Epithelial cell of umbilical artery (primary cell): ENCODE results near the gene CDX1. TPM values are rescaled to one million over a fixed set of nuclear protein-coding genes. Genes with fewer than 3 reads are reported as not detected.

ENCODE experiments used
- total RNA-seq: library from RNA; depleted of rRNA; stranded (reverse); fragments of >200 nt; gene quantifications from 2 replicates; pipeline ENCODE4 v1.2.3, GENCODE V29; 2014

The CDX1 gene
- total RNA-seq, result not detected in 2 replicates

DNA sequence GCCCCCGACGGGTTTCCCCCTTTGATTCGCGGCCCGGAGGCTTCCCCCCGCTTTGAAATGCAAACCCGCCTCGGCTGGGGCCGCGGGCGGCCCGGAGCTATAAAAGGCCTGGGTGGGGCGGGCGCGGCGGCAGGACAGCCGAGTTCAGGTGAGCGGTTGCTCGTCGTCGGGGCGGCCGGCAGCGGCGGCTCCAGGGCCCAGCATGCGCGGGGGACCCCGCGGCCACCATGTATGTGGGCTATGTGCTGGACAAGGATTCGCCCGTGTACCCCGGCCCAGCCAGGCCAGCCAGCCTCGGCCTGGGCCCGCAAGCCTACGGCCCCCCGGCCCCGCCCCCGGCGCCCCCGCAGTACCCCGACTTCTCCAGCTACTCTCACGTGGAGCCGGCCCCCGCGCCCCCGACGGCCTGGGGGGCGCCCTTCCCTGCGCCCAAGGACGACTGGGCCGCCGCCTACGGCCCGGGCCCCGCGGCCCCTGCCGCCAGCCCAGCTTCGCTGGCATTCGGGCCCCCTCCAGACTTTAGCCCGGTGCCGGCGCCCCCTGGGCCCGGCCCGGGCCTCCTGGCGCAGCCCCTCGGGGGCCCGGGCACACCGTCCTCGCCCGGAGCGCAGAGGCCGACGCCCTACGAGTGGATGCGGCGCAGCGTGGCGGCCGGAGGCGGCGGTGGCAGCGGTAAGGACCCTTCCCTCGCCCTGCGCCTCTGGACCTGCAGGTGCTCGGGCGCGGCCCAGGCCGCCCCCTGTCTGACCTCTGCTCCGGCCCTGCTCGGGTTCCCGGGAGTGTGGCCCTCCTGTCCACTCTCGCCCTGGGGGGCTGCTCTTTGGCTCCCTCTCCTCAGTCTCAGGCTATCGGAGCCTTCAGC, at the start of gene CDX1:
CDX1 (plus strand) TSS at position 129 of the 862 bp plus-strand sequence; CDS start at position 228, 99 bp downstream.

DNA sequence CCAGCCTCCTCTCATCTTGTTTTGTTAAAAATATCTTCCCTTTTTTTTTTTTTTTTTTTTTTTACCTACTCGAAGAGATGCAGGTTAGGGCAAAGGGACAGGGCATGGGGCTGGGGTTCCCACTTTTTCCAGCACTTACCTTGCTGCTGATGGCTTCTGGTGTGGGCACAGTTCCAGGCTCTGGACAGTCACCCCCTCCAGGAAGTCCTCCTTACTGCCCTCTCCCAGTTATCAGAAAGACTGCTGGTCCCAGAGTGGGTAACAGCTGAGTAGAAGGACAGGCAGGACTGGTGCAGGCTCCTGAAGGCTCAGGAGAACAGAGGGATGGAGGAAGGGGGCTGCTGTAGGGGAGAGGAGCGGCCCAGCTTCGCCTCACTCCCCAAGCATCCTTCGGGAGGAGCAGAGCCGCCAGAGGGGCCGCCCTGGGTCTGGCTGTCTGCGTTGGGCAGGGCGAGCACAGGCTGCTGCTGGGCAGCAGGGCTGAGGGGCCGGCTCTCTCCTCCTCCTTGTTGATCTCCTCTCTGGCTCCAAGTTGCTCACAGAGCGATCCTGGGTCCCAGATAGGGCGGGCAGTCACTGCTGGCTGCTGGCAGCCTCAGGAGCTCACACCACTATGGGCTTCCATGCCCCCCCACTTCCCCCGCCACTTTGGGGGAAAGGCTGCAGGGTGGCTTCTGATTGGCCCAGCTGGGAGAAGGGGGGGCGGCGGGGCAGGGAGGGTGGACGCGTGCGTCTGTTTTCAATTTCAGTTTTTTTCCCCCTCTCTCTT, 11.1 kb upstream of the CDX1 start, which contains the start of gene PDGFRB:
PDGFRB (minus strand) TSS at position 588 of the 769 bp plus-strand sequence. CDS start 18,798 bp downstream, outside the sequence.

DNA sequence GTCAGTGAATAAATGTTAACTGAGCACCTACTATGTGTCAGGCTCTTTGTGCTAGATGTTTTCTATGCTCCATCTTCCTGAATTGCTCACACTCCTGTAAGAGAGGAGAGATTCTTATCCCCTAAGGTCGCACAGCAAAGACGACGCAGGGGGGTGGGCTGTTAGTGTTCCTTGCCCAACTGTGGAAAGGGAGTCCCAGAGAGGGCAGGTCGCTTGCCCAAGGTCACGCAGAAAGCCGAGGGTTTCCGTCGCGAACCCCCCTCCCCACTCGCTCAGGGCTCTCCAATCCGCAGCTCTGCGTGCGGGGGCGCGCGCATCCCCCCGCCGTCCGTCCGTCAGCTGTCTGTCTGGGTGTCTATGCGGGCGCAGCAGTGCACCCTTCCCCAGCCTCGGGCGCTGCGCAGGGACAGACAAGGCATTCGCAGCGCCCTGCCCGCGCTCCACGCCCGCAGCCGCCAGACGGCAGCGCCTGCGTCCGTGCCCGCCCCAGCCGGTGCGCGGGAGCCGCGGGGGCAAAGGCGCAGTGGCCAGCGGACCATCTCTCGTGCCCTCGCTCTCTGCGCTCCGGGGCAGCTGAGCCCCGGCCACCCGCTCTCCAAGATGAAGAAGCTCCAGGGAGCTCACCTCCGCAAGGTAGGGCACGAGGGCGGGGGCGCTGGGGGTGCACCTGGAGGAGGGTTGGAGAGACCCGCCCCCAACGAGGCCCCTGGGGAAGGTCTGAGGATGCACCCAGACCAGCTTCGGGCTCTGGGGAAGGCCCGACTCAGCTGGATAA, 23.3 kb downstream of the CDX1 start, which contains the start of gene SLC6A7:
SLC6A7 (plus strand) TSS at position 335 of the 775 bp plus-strand sequence; CDS start at position 601, 266 bp downstream.

Other genes starting within 250 kb of the CDX1 start
- gene PDE6A, start 222.0 kb upstream of the CDX1 start, total RNA-seq, result not detected in 2 replicates
- 13.6 and 22.3 TPM in 2 replicates for gene SLC26A2, start 206.0 kb upstream of the CDX1 start, total RNA-seq
- 3.6 and 4.0 TPM in 2 replicates for gene TIGD6, start 166.1 kb upstream of the CDX1 start, total RNA-seq
- gene HMGXB3, start 166.0 kb upstream of the CDX1 start, total RNA-seq, result 21.4 and 27.4 TPM in 2 replicates
- not detected in 2 replicates for gene CSF1R, start 80.2 kb upstream of the CDX1 start, total RNA-seq
- 0.97 and 11.9 TPM in 2 replicates for gene PDGFRB, start 10.9 kb upstream of the CDX1 start, total RNA-seq
- not detected in 2 replicates for gene SLC6A7, start 23.3 kb downstream of the CDX1 start, total RNA-seq
- gene CAMK2A, start 123.0 kb downstream of the CDX1 start, total RNA-seq, result under 0.01 TPM in 1 of 2 replicates, not detected in the other
- under 0.01 and 0.30 TPM in 2 replicates for gene ARSI, start 136.1 kb downstream of the CDX1 start, total RNA-seq
- gene TCOF1, start 190.9 kb downstream of the CDX1 start, total RNA-seq, result 17.9 and 21.1 TPM in 2 replicates
- 0.65 and 1.2 TPM in 2 replicates for gene CD74, start 246.1 kb downstream of the CDX1 start, total RNA-seq